Endothelial cell of hepatic sinusoid (primary cell): ENCODE measurements around the gene C11orf68.

ENCODE experiments used
- in situ Hi-C: cut with HindIII; loops from 2 replicates; pipeline ENCODE4 v1.10.0; 2017; ENCODE audit warnings: low sequenced_read_pairs

C11orf68 gene

GRCh38 chr11:65872586-65873317 is 46.1 kb downstream of the C11orf68 start, which contains the start of gene EFEMP2:
Gene EFEMP2, minus strand, starts transcription at chr11:65872800. Its CDS starts 446 bp downstream, at chr11:65872354.
- in situ Hi-C loops = no loop called here

GRCh38 chr11:65871811-65872548 is 46.9 kb downstream of the C11orf68 start:
- in situ Hi-C loops = no loop called here

- in situ Hi-C loops = no loop called here
Measured at GRCh38 chr11:65870706-65871681, 47.9 kb downstream of the C11orf68 start.

- in situ Hi-C loops = no loop called here
Measured at GRCh38 chr11:65870307-65870658, 48.6 kb downstream of the C11orf68 start.

- in situ Hi-C loops = no loop called here
Measured at GRCh38 chr11:65869643-65870306, 49.1 kb downstream of the C11orf68 start.

- in situ Hi-C loops = no loop called here
Measured at GRCh38 chr11:65868907-65869306, 50.0 kb downstream of the C11orf68 start.

- in situ Hi-C loops = no loop called here
Measured at GRCh38 chr11:65868076-65868667, 50.7 kb downstream of the C11orf68 start.

GRCh38 chr11:65867284-65868071 is 51.4 kb downstream of the C11orf68 start:
- in situ Hi-C loops = no loop called here
